WTC11 (cell line): ENCODE results near the gene PRKAG2. TPM values are rescaled to one million over a fixed set of nuclear protein-coding genes. Genes with fewer than 3 reads are reported as not detected.

Experiments
- ATAC-seq: fragments of 200-7000 bp; cut with Tn5 transposase; 2 replicates; pipeline ENCODE4 v1.10.0; 2021; ENCODE audit warnings: mild to moderate bottlenecking, moderate library complexity
- CTCF ChIA-PET: fragments of 300-600 bp; sonication (Branson Sonifier 250); formaldehyde crosslinking; loops from one replicate; lab custom pipeline; 2021; ENCODE audit warnings: antibody characterized with exemption; lab: Charles Lee
- POLR2A ChIA-PET: fragments of 350-600 bp; sonication (Branson Sonifier 250); formaldehyde crosslinking; loops from one replicate; lab custom pipeline; 2021; ENCODE audit warnings: antibody characterized with exemption; lab: Charles Lee
- DNase-seq: peaks from one replicate; pipeline ENCODE4 v3.0.0; 2021; ENCODE audit warnings: low spot score
- H3K27ac Mint-ChIP-seq: 2 replicates; pipeline ENCODE4 v1.8.0; 2021; ENCODE audit warnings: mixed read lengths
- H3K27me3 Mint-ChIP-seq: 2 replicates; pipeline ENCODE4 v1.8.0; 2021; ENCODE audit warnings: low read depth, mild to moderate bottlenecking, moderate library complexity, mixed read lengths
- H3K36me3 Mint-ChIP-seq: 2 replicates; pipeline ENCODE4 v1.8.0; 2021; ENCODE audit warnings: mixed read lengths
- H3K4me1 Mint-ChIP-seq: 2 replicates; pipeline ENCODE4 v1.8.0; 2022; ENCODE audit warnings: mixed read lengths
- H3K4me3 Mint-ChIP-seq: 2 replicates; pipeline ENCODE4 v1.8.0; 2021; ENCODE audit warnings: mild to moderate bottlenecking, moderate library complexity, mixed read lengths
- H3K9me3 Mint-ChIP-seq: 2 replicates; pipeline ENCODE4 v1.8.0; 2021; ENCODE audit warnings: mixed read lengths
- ATF1 ChIP-seq: sonication (generic); formaldehyde crosslinking; IDR thresholded peaks from 2 replicates; pipeline ENCODE4 v1.8.1; 2023; ENCODE audit warnings: mild to moderate bottlenecking, moderate library complexity, missing genetic modification reagents
- CBFB ChIP-seq: sonication (generic); formaldehyde crosslinking; IDR thresholded peaks from 2 replicates; pipeline ENCODE4 v1.8.1; 2022; ENCODE audit warnings: mild to moderate bottlenecking, low read depth, missing genetic modification reagents
- ESRRA ChIP-seq: sonication (generic); formaldehyde crosslinking; IDR thresholded peaks from 2 replicates; pipeline ENCODE4 v1.8.1; 2022; ENCODE audit warnings: mild to moderate bottlenecking, missing genetic modification reagents, borderline replicate concordance
- ETV6 ChIP-seq: sonication (generic); formaldehyde crosslinking; IDR thresholded peaks from 2 replicates; pipeline ENCODE4 v1.8.1; 2022; ENCODE audit warnings: mild to moderate bottlenecking, missing genetic modification reagents
- FOXJ3 ChIP-seq: sonication (generic); formaldehyde crosslinking; IDR thresholded peaks from 2 replicates; pipeline ENCODE4 v1.9.0; 2021; ENCODE audit warnings: missing genetic modification reagents, mild to moderate bottlenecking, borderline replicate concordance
- GABPB1 ChIP-seq: sonication (generic); formaldehyde crosslinking; IDR thresholded peaks from 2 replicates; pipeline ENCODE4 v1.8.1; 2023; ENCODE audit warnings: mild to moderate bottlenecking, missing genetic modification reagents
- JUN ChIP-seq: sonication (generic); formaldehyde crosslinking; IDR thresholded peaks from 2 replicates; pipeline ENCODE4 v1.8.0; 2023; ENCODE audit warnings: mild to moderate bottlenecking, missing genetic modification reagents
- KAT7 ChIP-seq: sonication (generic); formaldehyde crosslinking; IDR thresholded peaks from 2 replicates; pipeline ENCODE4 v1.8.1; 2023; ENCODE audit warnings: missing genetic modification reagents, mild to moderate bottlenecking, borderline replicate concordance
- NR3C1 ChIP-seq: sonication (generic); formaldehyde crosslinking; conservative IDR thresholded peaks from 2 replicates; pipeline ENCODE4 v1.8.1; 2023; ENCODE audit warnings: low read depth, mild to moderate bottlenecking, missing genetic modification reagents
- OVOL2 ChIP-seq: fragments of 250-450 bp; sonication (Bioruptor Pico); IDR thresholded peaks from 2 replicates; pipeline ENCODE4 v1.9.0; 2021; ENCODE audit warnings: mild to moderate bottlenecking, borderline replicate concordance
- RELA ChIP-seq: sonication (generic); formaldehyde crosslinking; IDR thresholded peaks from 2 replicates; pipeline ENCODE4 v1.8.1; 2022; ENCODE audit warnings: missing genetic modification reagents, mild to moderate bottlenecking, borderline replicate concordance
- SOX15 ChIP-seq: fragments of 250-450 bp; sonication (Bioruptor Pico); IDR thresholded peaks from 2 replicates; pipeline ENCODE4 v1.9.0; 2021; ENCODE audit warnings: mild to moderate bottlenecking
- TEAD4 ChIP-seq: sonication (generic); formaldehyde crosslinking; IDR thresholded peaks from 2 replicates; pipeline ENCODE4 v1.8.0; 2022; ENCODE audit warnings: mild to moderate bottlenecking, missing genetic modification reagents
- ZBTB21 ChIP-seq: sonication (generic); formaldehyde crosslinking; IDR thresholded peaks from 2 replicates; pipeline ENCODE4 v1.8.1; 2023; ENCODE audit warnings: mild to moderate bottlenecking, missing genetic modification reagents, borderline replicate concordance
- total RNA-seq: library from RNA; stranded (reverse); gene quantifications from 3 replicates; pipeline ENCODE4 v1.2.3, GENCODE V29; 2021
- TF ChIP-seq, protein P1 (sequence below): fragments of 250-450 bp; sonication (Bioruptor Pico); IDR thresholded peaks from 2 replicates; pipeline ENCODE4 v1.9.0; 2021; ENCODE audit warnings: mild to moderate bottlenecking
- TF ChIP-seq, protein P2 (sequence below): fragments of 250-450 bp; sonication (Bioruptor Pico); IDR thresholded peaks from 2 replicates; pipeline ENCODE4 v1.8.0; 2021; ENCODE audit warnings: mild to moderate bottlenecking
- TF ChIP-seq, protein P3 (sequence below): sonication (generic); formaldehyde crosslinking; IDR thresholded peaks from 2 replicates; pipeline ENCODE4 v1.8.1; 2022; ENCODE audit warnings: low read depth, missing genetic modification reagents, borderline replicate concordance

Gene PRKAG2
- total RNA-seq, 1 experiment from 2014 or later = 20.3 TPM

DNA sequence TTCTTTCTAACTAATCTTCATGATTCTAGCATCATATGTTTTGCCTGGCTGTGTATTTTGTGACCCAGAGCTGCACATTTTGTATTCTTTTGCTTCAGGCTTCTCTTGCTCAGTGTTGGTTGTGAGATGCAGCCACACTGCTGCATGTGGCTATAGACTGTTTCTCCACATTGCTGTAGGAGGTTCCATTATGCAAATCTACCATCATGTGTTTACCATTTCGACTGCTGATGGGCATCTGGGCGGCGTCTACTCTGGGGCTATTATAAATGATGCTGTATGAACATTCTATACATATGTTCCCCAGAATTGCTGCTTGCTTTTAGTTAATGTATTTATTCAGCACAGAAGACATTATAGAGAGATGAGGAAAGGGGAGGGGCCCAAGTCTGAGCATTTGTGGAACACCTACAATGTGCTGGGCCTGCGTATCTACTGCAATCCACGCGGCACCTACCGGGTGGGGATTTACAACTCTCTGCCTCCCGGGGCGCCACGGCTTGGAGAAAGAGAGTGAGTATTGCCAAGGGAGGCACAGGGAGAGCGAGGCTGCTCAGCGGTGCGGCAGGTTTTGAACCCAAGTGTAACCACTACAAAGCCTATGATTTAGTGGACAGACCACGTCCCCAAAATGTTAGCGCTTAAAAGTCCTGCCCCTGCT is 172.5 kb downstream of the PRKAG2 start:
- ChIA-PET POLR2A (no interaction called here), CTCF (interaction anchor here (1.0 kb wide), 1 partner anchor 79 kb away, joined by 3 read pairs; no protein-coding TSS in a partner anchor)
- ATAC-seq = no peak
- Mint-ChIP-seq H3K4me3 (no peak overlapping the region), H3K4me1 (peaks cover 4% of the 10 kb centered on the region), H3K36me3 (no peaks in the 10 kb centered on the region), H3K27me3 (peaks cover 4% of the 10 kb centered on the region; the same call in 1 of the 2 replicates), H3K27ac (no peak overlapping the region), H3K9me3 (no peaks in the 10 kb centered on the region)
- no peak for DNase-seq
- TF ChIP-seq NR3C1 (CRISPR knock-in tag) (no peak), SOX15 (no peak), ATF1 (no peak), OVOL2 (CRISPR knock-in tag) (no peak)
- TF ChIP-seq, protein P1, sequence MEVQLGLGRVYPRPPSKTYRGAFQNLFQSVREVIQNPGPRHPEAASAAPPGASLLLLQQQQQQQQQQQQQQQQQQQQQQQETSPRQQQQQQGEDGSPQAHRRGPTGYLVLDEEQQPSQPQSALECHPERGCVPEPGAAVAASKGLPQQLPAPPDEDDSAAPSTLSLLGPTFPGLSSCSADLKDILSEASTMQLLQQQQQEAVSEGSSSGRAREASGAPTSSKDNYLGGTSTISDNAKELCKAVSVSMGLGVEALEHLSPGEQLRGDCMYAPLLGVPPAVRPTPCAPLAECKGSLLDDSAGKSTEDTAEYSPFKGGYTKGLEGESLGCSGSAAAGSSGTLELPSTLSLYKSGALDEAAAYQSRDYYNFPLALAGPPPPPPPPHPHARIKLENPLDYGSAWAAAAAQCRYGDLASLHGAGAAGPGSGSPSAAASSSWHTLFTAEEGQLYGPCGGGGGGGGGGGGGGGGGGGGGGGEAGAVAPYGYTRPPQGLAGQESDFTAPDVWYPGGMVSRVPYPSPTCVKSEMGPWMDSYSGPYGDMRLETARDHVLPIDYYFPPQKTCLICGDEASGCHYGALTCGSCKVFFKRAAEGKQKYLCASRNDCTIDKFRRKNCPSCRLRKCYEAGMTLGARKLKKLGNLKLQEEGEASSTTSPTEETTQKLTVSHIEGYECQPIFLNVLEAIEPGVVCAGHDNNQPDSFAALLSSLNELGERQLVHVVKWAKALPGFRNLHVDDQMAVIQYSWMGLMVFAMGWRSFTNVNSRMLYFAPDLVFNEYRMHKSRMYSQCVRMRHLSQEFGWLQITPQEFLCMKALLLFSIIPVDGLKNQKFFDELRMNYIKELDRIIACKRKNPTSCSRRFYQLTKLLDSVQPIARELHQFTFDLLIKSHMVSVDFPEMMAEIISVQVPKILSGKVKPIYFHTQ = no peak

DNA sequence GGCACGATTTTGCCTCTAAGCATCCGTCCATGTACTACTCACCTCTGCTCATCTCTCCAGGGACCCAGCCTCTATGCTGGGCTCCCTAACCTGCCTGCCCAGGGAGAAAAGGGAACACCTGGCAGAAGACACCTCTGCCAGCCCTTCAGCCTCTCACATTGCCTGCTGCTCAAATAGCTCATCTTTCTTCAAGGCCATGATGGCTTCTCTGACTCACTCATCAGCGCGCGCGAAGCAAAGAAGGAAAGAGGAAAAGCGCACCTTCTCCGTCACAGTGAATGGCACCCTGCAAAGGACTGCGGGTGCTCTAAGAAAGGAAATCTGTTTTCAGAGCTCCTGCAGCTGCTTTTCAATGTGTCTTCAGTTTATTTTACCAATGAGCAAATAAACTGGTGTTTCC is 174.0 kb downstream of the PRKAG2 start:
- DNase-seq = no peak
- TF ChIP-seq, protein P2, sequence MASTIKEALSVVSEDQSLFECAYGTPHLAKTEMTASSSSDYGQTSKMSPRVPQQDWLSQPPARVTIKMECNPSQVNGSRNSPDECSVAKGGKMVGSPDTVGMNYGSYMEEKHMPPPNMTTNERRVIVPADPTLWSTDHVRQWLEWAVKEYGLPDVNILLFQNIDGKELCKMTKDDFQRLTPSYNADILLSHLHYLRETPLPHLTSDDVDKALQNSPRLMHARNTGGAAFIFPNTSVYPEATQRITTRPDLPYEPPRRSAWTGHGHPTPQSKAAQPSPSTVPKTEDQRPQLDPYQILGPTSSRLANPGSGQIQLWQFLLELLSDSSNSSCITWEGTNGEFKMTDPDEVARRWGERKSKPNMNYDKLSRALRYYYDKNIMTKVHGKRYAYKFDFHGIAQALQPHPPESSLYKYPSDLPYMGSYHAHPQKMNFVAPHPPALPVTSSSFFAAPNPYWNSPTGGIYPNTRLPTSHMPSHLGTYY (CRISPR knock-in tag) = no peak
- TF ChIP-seq CBFB (CRISPR knock-in tag) (no peak), RELA (CRISPR knock-in tag) (no peak), FOXJ3 (CRISPR knock-in tag) (no peak), GABPB1 (CRISPR knock-in tag) (no peak), ZBTB21 (CRISPR knock-in tag) (no peak)
- TF ChIP-seq, protein P3, sequence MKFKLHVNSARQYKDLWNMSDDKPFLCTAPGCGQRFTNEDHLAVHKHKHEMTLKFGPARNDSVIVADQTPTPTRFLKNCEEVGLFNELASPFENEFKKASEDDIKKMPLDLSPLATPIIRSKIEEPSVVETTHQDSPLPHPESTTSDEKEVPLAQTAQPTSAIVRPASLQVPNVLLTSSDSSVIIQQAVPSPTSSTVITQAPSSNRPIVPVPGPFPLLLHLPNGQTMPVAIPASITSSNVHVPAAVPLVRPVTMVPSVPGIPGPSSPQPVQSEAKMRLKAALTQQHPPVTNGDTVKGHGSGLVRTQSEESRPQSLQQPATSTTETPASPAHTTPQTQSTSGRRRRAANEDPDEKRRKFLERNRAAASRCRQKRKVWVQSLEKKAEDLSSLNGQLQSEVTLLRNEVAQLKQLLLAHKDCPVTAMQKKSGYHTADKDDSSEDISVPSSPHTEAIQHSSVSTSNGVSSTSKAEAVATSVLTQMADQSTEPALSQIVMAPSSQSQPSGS (CRISPR knock-in tag) = no peak
- TF ChIP-seq, all 79 proteins: peak for 0
- Mint-ChIP-seq H3K27me3 (no peaks in the 10 kb centered on the region), H3K4me3 (no peak overlapping the region), H3K36me3 (no peaks in the 10 kb centered on the region), H3K27ac (no peak overlapping the region), H3K9me3 (peaks cover 5% of the 10 kb centered on the region; the same call in 1 of the 2 replicates), H3K4me1 (peaks cover 6% of the 10 kb centered on the region)
- ATAC-seq = no peak
- ChIA-PET POLR2A (no interaction called here), CTCF (no interaction called here)

DNA sequence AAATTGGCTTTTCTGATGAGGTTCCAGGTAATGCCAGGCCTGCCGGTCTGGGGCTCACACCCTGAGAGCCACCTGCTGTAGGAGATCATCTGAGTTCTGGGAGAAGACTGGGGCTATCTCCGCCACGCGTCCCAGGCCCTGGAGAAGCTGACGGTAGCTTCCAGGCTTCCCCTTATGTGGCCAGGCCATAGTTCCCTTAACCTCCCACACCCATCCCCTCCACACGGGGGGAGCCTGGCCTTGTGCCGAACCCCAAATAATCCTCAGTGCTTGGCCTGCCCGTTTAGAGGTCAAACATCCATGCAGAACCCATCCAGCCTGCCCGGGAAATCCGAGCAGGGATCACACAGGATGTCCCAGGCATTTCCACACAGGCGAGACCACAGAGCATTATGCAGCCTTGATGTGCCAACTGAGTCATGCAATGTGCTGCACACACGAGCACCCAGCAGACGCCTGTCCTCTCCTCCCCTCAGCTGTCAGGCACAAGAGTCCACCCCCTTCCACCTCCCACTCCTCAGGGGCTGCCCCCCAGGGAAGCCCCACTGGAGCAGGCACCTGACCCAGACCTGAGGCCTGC is 176.2 kb downstream of the PRKAG2 start:
- no peak for TF ChIP-seq JUN (CRISPR knock-in tag)
- TF ChIP-seq TEAD4 = no peak
- TF ChIP-seq KAT7 (CRISPR knock-in tag) = no peak
- no peak for TF ChIP-seq ESRRA (CRISPR knock-in tag)
- no peak for TF ChIP-seq ETV6
- no peak for TF ChIP-seq OVOL2 (CRISPR knock-in tag)
- POLR2A ChIA-PET = no interaction called here
- Mint-ChIP-seq H3K4me1 (peaks cover 20% of the 10 kb centered on the region), H3K9me3 (peaks cover 5% of the 10 kb centered on the region; the same call in 1 of the 2 replicates), H3K4me3 (no peak overlapping the region), H3K36me3 (no peaks in the 10 kb centered on the region), H3K27me3 (no peaks in the 10 kb centered on the region), H3K27ac (no peak overlapping the region)
- CTCF ChIA-PET = no interaction called here
- DNase-seq (no peak), ATAC-seq (no peak)
